ENCODE results near the gene C2CD2. TPM values are rescaled to one million over a fixed set of nuclear protein-coding genes. Genes with fewer than 3 reads are reported as not detected.
A peak's percentile ranks its signal among the peaks of the same experiment; 100 is the strongest.

Gene C2CD2
- total RNA-seq, 4 donors from 2014 or later: 6.7 to 22.3 (median 17.3) TPM

DNA sequence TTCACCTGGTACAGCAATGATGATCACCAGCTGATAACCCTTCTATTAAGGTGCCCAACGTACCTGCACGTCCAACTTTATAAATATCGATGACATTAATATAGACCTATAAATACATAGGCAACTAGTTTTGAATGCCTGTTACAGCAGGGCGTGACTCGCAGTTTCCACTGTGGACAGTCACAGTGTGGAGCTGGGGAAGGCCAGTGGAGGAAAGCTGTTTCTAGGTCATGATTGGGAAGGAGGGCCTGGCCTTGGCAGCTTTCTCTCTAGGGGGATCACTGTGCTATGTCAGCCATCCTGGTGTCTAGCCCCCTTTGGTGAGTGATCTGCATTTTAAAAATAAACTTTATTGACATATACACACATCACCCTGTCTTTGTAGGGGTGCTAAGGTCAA is 70.2 kb downstream of the C2CD2 start:
- no peak overlapping the region for H3K4me3 ChIP-seq
- H3K36me3 ChIP-seq: no peaks in the 10 kb centered on the region
- no peak for DNase-seq
- no peaks in the 10 kb centered on the region for H3K27me3 ChIP-seq
- TF ChIP-seq POLR2A (IDR thresholded peaks at IDR 0.05): no peak
- TF ChIP-seq, protein P1, sequence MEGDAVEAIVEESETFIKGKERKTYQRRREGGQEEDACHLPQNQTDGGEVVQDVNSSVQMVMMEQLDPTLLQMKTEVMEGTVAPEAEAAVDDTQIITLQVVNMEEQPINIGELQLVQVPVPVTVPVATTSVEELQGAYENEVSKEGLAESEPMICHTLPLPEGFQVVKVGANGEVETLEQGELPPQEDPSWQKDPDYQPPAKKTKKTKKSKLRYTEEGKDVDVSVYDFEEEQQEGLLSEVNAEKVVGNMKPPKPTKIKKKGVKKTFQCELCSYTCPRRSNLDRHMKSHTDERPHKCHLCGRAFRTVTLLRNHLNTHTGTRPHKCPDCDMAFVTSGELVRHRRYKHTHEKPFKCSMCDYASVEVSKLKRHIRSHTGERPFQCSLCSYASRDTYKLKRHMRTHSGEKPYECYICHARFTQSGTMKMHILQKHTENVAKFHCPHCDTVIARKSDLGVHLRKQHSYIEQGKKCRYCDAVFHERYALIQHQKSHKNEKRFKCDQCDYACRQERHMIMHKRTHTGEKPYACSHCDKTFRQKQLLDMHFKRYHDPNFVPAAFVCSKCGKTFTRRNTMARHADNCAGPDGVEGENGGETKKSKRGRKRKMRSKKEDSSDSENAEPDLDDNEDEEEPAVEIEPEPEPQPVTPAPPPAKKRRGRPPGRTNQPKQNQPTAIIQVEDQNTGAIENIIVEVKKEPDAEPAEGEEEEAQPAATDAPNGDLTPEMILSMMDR (IDR thresholded peaks at IDR 0.05): no peak
- no peak overlapping the region for H3K27ac ChIP-seq
- no peaks in the 10 kb centered on the region for H3K4me1 ChIP-seq
- H3K9me3 ChIP-seq: no peaks in the 10 kb centered on the region

DNA sequence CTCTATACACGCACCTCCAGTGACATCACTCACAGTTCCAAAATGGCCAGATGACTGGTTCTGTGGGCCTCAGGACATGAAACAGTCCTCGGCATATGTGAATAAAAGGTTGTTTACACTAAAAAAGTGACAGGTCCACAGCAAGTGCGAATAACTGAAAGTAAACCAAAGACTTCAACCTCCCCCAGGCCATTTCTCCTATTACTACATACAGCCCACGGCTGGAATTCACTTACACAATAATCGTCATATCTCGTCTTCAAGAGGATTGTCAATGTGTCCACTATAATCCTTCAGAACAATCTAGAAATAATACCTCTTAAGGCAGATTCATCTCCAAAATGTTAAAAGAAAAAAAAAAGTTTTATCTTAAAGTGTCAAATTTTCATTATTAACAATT is 72.8 kb downstream of the C2CD2 start:
- no peaks in the 10 kb centered on the region for H3K36me3 ChIP-seq
- no peak for DNase-seq
- peaks cover 0 to 15% (median 4%) of the 10 kb centered on the region in 4 donors for H3K4me1 ChIP-seq
- H3K4me3 ChIP-seq: no peak overlapping the region
- H3K27me3 ChIP-seq: no peaks in the 10 kb centered on the region
- no peak overlapping the region for H3K27ac ChIP-seq
- H3K9me3 ChIP-seq: no peaks in the 10 kb centered on the region
- TF ChIP-seq POLR2A (IDR thresholded peaks at IDR 0.05): no peak
- TF ChIP-seq, protein P1 (IDR thresholded peaks at IDR 0.05): no peak

DNA sequence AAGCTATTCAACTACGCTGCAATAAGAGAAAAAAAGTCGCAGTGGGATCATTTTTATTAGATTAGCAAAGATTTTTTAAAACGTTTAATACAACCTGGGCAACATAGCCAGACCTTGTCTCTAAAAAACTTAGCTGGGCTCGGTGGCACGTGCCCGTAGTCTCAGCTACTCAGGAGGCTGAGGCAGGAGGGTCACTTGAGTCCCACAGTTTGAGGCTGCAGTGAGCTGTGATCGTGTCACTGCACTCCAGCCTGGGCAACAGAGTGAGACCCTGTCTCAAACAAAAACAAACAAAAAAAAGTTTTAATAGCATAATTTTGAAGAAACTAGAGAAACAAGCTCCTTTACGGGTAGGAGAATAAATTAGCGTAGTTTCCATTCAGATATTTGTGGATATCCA is 73.7 kb downstream of the C2CD2 start:
- Histone ChIP-seq H3K4me3 (peak overlapping the region in 1 of 4 donors; percentile 97), H3K27me3 (no peaks in the 10 kb centered on the region)

DNA sequence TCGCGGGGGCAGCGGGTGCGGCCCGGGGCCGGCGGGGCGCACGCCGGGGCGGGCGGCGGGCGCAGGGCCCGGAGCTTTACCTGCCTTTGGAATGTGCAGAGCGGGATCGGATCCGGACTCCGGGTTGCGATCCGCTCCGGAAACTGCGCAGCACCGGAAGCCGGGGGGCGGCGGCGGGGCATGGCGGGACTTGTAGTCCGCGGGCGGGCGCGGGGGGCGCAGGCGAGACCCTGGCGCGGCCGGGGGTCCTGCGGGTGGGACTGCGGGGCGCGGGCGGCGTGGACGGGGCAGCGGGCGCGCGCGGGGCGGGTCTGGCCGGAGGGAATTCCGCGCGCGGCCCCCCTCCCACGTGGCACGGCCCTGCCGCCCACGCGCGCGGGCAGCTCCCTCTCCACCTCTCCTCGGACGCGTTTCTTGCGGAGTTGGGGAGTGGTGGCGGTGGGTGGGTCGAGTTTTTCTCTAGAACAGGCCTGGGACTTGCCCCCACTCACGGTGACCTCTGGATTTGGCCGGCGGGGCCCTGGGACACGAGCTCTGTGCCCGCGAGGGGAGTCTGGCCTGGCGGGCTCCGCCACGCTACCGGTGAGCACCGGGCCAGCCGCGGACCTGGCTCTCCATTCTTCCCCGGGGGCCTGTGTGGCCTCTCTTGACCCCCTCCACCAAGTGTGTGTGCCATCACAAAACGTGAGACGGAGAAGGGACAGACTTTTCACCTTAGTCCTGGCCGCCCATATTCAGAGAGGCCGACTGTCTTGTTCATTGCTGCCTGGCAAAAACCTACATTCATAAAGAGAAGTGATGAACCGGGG is 74.4 kb downstream of the C2CD2 start, which contains the start of gene PRDM15:
Gene PRDM15, minus strand, starts transcription at position 155 of the 809 bp plus-strand sequence. CDS start 18,981 bp downstream, outside the sequence.
- Histone ChIP-seq H3K9me3 (no peaks in the 10 kb centered on the region), H3K27ac (peak within 1 kb of the TSS; percentile 80 to 94 (median 84)), H3K4me1 (peaks cover 0 to 15% (median 4%) of the 10 kb centered on the region in 4 donors), H3K4me3 (peak within 1 kb of the TSS; percentile 50 to 97 (median 86)), H3K36me3 (no peaks in the 10 kb centered on the region), H3K27me3 (no peaks in the 10 kb centered on the region)
- TF ChIP-seq, protein P1 (IDR thresholded peaks at IDR 0.05): no peak
- no peak for TF ChIP-seq POLR2A (IDR thresholded peaks at IDR 0.05)
- peak; percentile 67 to 89 (median 87) for DNase-seq

More for the DNA sequence above, 73.7 kb downstream of the C2CD2 start:
- DNase-seq: no peak
- H3K36me3 ChIP-seq: no peaks in the 10 kb centered on the region
- no peak overlapping the region for H3K27ac ChIP-seq
- H3K4me1 ChIP-seq: peaks cover 0 to 15% (median 4%) of the 10 kb centered on the region in 4 donors
- no peaks in the 10 kb centered on the region for H3K9me3 ChIP-seq
- no peak for TF ChIP-seq POLR2A (IDR thresholded peaks at IDR 0.05)
- TF ChIP-seq, protein P1 (IDR thresholded peaks at IDR 0.05): no peak

DNA sequence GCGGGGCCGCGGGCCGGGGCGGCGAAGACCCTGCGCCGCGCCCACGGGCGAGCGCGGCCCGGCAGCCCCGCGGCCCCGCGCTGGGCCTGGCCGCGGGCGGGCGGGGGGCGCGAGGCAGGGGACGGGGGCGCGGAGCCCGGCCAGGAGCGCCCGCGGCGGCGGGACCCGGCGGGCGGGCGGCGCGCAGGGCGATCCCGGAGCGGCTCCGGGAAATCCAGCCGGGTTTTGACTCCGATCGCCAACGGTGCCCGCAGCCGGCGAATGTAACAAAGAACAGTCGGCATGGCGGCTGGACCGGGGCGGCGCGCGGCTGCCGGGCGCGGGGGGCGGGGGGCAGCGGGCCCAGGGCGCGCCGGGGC is 75.0 kb downstream of the C2CD2 start:
- Histone ChIP-seq H3K27me3 (no peaks in the 10 kb centered on the region), H3K36me3 (no peaks in the 10 kb centered on the region), H3K4me3 (peak overlapping the region; percentile 50 to 97 (median 86)), H3K27ac (peak overlapping the region in 3 of 4 donors; percentile 53 to 94 (median 83)), H3K4me1 (peaks cover 0 to 15% (median 4%) of the 10 kb centered on the region in 4 donors), H3K9me3 (no peaks in the 10 kb centered on the region)
- TF ChIP-seq POLR2A (IDR thresholded peaks at IDR 0.05): no peak
- TF ChIP-seq, protein P1 (IDR thresholded peaks at IDR 0.05): no peak
- peak; percentile 70 to 89 (median 84) for DNase-seq

All from Peyer's patch (tissue), 4 donors.